ENCODE measurements around the gene MRRF. TPM values are rescaled to one million over a fixed set of nuclear protein-coding genes. Genes with fewer than 3 reads are reported as not detected.
A peak's percentile ranks its signal among the peaks of the same experiment; 100 is the strongest.

Gene MRRF
- total RNA-seq, 2 experiments from 2014 or later, result 69.8 to 76.0 TPM

GRCh38 chr9:122258886-122259415 lies 5.7 kb upstream of the MRRF start:
- POLR2A ChIA-PET, result interaction anchor here (0.6 kb wide), 1 partner anchor 21 kb away, joined by 3 read pairs; no protein-coding TSS in a partner anchor
- H3K27me3 Mint-ChIP-seq, result no peaks in the 10 kb centered on the region
- no peak overlapping the region for H3K4me3 Mint-ChIP-seq

GRCh38 chr9:122261469-122261881 lies 3.2 kb upstream of the MRRF start:
- no peak overlapping the region for H3K4me3 Mint-ChIP-seq
- intact Hi-C loops (cut with micrococcal nuclease), result loop anchor here (10.0 kb wide), 1 partner anchor 83 kb away; no protein-coding TSS in a partner anchor
- peaks cover 31% of the 10 kb centered on the region for H3K4me1 Mint-ChIP-seq (ENCODE audit: low read depth)
- DNase-seq, result no peak
- peaks cover 35% of the 10 kb centered on the region for H3K36me3 Mint-ChIP-seq (ENCODE audit: low read depth)
- CTCF ChIA-PET, result interaction anchor here (1.4 kb wide), 1 partner anchor 10 kb away, joined by 4 read pairs; no protein-coding TSS in a partner anchor
- no peak overlapping the region for H3K27ac Mint-ChIP-seq
- ATAC-seq, result no peak
- no peaks in the 10 kb centered on the region for H3K27me3 Mint-ChIP-seq
- TF ChIP-seq CTCF (IDR thresholded peaks at IDR 0.05), result no peak
- POLR2A ChIA-PET, result no interaction called here
- H3K9me3 Mint-ChIP-seq, result no peaks in the 10 kb centered on the region

More at GRCh38 chr9:122258886-122259415, 5.7 kb upstream of the MRRF start:
- DNase-seq, result no peak
- Mint-ChIP-seq H3K4me1 (ENCODE audit: low read depth) (peaks cover 25% of the 10 kb centered on the region), H3K36me3 (ENCODE audit: low read depth) (peaks cover 23% of the 10 kb centered on the region), H3K27ac (no peak overlapping the region), H3K9me3 (no peaks in the 10 kb centered on the region)
- TF ChIP-seq CTCF (IDR thresholded peaks at IDR 0.05), result no peak
- ATAC-seq, result no peak
- CTCF ChIA-PET, result interaction anchor here (1.2 kb wide), 1 partner anchor 134 kb away, joined by 3 read pairs; no protein-coding TSS in a partner anchor
- intact Hi-C loops (cut with micrococcal nuclease), result no loop called here

GRCh38 chr9:122262073-122262472 lies 2.6 kb upstream of the MRRF start:
- POLR2A ChIA-PET, result interaction anchor here (0.6 to 1.3 kb wide), 3 partner anchors 9 to 1429 kb away, joined by 3 read pairs; no protein-coding TSS in a partner anchor
- H3K36me3 Mint-ChIP-seq (ENCODE audit: low read depth), result peaks cover 36% of the 10 kb centered on the region

GRCh38 chr9:122263699-122264349 lies 858 bp upstream of the MRRF start:
- ATAC-seq (no peak), DNase-seq (peak; percentile 2)
- POLR2A ChIA-PET, result interaction anchor here (0.7 to 2.4 kb wide), 11 partner anchors 18 to 640 kb away, joined by 3 to 9 read pairs (median 4); partner anchors contain the start of gene TTLL11
- intact Hi-C loops (cut with micrococcal nuclease), result loop anchor here (10.0 kb wide), 1 partner anchor 81 kb away; no protein-coding TSS in a partner anchor
- peak overlapping the region; percentile 84 for H3K4me3 Mint-ChIP-seq
- no peaks in the 10 kb centered on the region for H3K9me3 Mint-ChIP-seq
- no peak for TF ChIP-seq CTCF (IDR thresholded peaks at IDR 0.05)
- H3K36me3 Mint-ChIP-seq (ENCODE audit: low read depth), result peaks cover 33% of the 10 kb centered on the region
- peak overlapping the region; percentile 100 for H3K27ac Mint-ChIP-seq
- CTCF ChIA-PET, result interaction anchor here (1.5 to 2.7 kb wide), 3 partner anchors 106 to 168 kb away, joined by 3 to 9 read pairs (median 6); no protein-coding TSS in a partner anchor
- H3K27me3 Mint-ChIP-seq, result no peaks in the 10 kb centered on the region
- H3K4me1 Mint-ChIP-seq (ENCODE audit: low read depth), result peaks cover 41% of the 10 kb centered on the region

More at GRCh38 chr9:122262073-122262472, 2.6 kb upstream of the MRRF start:
- no peak overlapping the region for H3K27ac Mint-ChIP-seq
- intact Hi-C loops (cut with micrococcal nuclease), result loop anchor here (10.0 kb wide), 1 partner anchor 83 kb away; no protein-coding TSS in a partner anchor
- H3K9me3 Mint-ChIP-seq, result no peaks in the 10 kb centered on the region
- DNase-seq (no peak), ATAC-seq (no peak)
- CTCF ChIA-PET, result interaction anchor here (1.5 kb wide), 1 partner anchor 166 kb away, joined by 3 read pairs; no protein-coding TSS in a partner anchor
- H3K4me1 Mint-ChIP-seq (ENCODE audit: low read depth), result peaks cover 33% of the 10 kb centered on the region
- H3K4me3 Mint-ChIP-seq, result no peak overlapping the region
- no peaks in the 10 kb centered on the region for H3K27me3 Mint-ChIP-seq
- TF ChIP-seq CTCF (IDR thresholded peaks at IDR 0.05), result no peak

Measured in activated CD8-positive, alpha-beta T cell treated with anti-CD3 and anti-CD28 coated beads for 36 hours (primary cell).